ENCODE results near the gene NKAIN4.
A peak's percentile ranks its signal among the peaks of the same experiment; 100 is the strongest.

Gene NKAIN4

GRCh38 chr20:63254232-63254605 lies at the start of gene NKAIN4:
Gene NKAIN4, minus strand, starts transcription at chr20:63254463. Its CDS starts 13 bp downstream, at chr20:63254450.
- no peak for DNase-seq (ENCODE audit: low spot score)

GRCh38 chr20:63303095-63303666 lies 48.9 kb upstream of the NKAIN4 start:
- DNase-seq (ENCODE audit: low spot score), result no peak

DNA sequence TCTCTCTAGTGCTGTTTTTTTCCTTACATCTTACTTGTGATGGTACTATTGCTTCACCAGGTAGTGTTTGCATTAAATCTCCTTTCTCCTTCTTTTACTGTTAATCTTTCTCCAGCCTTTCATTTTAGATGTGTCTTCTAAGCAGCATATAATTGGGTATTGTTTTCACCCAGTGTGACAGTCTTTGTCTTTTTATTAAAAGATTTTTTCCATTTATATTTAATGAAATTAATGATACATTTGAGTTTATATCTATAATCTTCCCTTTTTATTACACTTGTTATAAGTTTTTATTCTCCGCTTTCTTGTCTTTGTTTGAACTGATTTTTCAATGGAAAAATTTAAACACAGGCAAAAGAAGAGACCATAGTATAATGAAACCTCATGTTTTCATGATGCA lies 47.4 kb upstream of the NKAIN4 start:
- no peak for DNase-seq (ENCODE audit: low spot score)

GRCh38 chr20:63298731-63299312 lies 44.6 kb upstream of the NKAIN4 start:
- DNase-seq (ENCODE audit: low spot score), result no peak

DNA sequence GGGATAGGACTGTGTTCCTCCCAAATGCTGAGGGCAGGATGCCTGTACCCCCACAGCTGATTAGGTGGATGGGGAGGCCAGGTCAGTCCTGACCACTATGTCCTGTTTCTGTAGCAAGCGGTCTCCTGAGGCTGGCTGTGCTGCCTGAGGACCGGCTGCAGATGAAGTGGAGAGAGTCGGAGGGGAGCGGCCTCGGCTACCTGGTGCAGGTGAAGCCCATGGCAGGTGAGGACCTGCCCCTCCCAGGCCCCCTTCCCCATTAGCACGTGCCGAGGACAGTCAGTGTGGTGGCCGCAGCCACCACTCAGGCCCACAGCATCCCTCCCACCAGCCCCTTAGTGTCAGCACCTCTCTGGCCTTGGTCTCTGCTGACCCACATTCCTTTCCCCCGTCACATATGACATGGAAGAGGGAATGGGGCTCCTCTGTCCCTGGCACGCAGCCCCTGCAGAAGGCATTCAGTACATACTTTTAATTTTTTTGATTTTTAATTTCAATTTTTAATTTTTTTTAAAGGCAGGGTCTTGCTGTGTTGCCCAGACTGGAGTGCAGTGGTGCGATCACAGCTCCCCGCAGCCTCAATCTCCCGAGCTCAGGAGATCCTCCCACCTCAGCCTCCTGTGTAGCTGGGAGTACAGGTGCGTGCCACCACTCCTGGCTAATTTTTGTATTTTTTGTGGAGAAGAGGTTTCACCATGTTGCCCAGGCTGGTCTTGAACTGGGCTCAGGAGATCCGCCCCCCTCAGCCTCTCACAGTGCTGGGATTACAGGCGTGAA lies 43.7 kb upstream of the NKAIN4 start:
- DNase-seq (ENCODE audit: low spot score), result no peak

- DNase-seq (ENCODE audit: low spot score), result no peak
Measured at GRCh38 chr20:63297371-63297781, 43.1 kb upstream of the NKAIN4 start.

GRCh38 chr20:63296531-63297299 lies 42.5 kb upstream of the NKAIN4 start:
- DNase-seq (ENCODE audit: low spot score), result no peak

GRCh38 chr20:63295846-63296245 lies 41.6 kb upstream of the NKAIN4 start:
- no peak for DNase-seq (ENCODE audit: low spot score)

GRCh38 chr20:63295422-63295821 lies 41.2 kb upstream of the NKAIN4 start:
- DNase-seq (ENCODE audit: low spot score), result no peak

GRCh38 chr20:63295018-63295417 lies 40.8 kb upstream of the NKAIN4 start:
- DNase-seq (ENCODE audit: low spot score), result no peak

DNA sequence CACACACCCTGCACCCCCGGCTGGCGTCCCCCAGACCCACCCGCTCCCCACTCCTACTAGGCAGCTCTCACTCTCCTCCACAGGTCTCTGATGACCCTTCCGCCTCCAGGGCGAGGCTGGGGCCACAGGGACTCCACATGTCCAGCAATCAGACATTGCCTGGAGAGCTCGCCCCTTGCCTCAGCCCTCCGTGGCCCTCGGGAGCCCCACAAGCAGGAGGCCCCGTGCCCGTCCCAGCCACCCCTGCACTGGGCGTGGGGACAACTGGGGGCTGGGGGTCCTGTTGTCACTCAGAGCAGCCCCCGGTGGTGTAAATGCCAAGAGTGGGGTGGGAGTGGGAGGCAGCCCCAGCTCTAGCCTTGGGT lies 40.3 kb upstream of the NKAIN4 start:
- no peak for DNase-seq (ENCODE audit: low spot score)

- DNase-seq (ENCODE audit: low spot score), result no peak
Measured at GRCh38 chr20:63293871-63294535, 39.7 kb upstream of the NKAIN4 start.

DNA sequence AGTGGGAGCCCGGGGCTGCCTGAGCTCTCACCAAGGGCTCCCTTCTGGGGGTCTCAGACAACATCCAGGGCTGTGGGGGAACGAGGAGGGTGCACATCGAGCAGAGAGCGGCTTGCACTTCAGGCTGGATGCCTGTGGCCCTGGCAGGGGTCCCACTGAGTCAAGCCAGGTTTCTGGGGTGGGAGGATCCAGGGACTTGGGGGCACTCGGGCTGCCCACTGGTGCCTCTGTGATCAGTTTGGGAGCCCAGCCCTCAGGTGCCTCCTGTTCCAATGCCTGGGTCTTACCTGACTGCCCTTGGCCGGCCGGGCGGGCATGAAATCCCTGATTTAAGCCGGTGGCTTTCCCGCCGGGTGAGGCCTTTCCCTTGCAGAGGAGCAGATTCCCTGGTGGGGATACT lies 39.2 kb upstream of the NKAIN4 start:
- DNase-seq (ENCODE audit: low spot score), result no peak

DNA sequence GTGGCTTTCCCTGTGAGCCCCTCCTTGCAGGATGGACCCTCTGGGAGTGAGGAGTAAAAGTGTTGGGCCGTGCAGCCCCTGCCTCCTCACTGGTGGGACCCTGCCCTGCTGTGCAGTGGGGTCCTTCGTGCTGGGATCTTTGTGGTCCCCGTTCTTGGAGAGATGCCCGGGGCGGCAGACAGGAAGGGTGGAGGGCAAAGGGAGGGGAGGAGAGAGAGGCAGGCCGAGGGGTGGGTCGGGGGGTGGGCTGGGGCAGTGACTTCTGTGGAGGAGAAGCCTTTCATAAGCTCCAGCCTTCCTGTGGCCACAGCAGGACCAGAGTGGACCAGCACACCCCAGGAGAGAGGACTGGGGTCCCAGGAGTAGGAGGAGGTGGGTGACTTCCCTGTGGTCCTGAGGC lies 38.6 kb upstream of the NKAIN4 start, which contains the start of gene COL20A1:
TSS of gene COL20A1 (plus strand) at position 283 of the 400 bp plus-strand sequence. CDS start 1,922 bp downstream, outside the sequence.
- no peak for DNase-seq (ENCODE audit: low spot score)

GRCh38 chr20:63292292-63292701 lies 38.0 kb upstream of the NKAIN4 start:
- DNase-seq (ENCODE audit: low spot score), result no peak

GRCh38 chr20:63291811-63292210 lies 37.5 kb upstream of the NKAIN4 start:
- no peak for DNase-seq (ENCODE audit: low spot score)

GRCh38 chr20:63290677-63291472 lies 36.6 kb upstream of the NKAIN4 start:
- DNase-seq (ENCODE audit: low spot score), result peak; percentile 92

DNA sequence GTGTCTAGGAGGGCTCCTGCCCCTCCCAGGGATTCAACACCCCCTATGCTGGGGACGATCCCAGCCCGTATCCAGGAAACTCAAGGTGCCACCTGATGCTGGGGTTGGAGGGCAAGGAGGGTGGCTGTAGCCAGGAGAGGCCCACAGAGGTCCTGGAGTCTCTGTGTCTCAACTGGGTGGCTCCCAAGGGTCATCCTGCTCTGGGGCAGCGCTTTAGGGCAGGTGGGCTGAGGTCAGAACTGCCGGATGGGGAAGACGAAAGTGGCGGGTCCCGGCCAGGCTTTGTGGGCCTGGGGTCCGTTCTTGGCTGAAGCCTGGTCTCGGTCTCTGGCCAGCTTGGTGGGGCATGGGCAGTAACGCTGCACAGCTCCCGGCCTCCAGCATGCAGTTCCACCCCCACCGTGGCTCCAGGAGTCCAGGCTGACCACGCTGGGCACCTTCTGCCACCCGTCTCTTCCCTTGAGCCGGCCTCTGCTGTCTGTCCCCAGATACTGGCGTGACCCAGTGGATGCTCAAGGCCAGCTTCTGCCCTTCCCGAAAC lies 35.9 kb upstream of the NKAIN4 start:
- DNase-seq (ENCODE audit: low spot score), result no peak

- DNase-seq (ENCODE audit: low spot score), result no peak
Measured at GRCh38 chr20:63289311-63290135, 35.3 kb upstream of the NKAIN4 start.

Measured in GM03348 (cell line).